ENCODE measurements around the gene CASK.

GRCh38 chrX:41590641-41591040, 332.7 kb downstream of the CASK start:
- TF ChIP-seq POLR2A (IDR thresholded peaks at IDR 0.05), result no peak
- TF ChIP-seq CTCF (IDR thresholded peaks at IDR 0.05), result no peak
- no peak for TF ChIP-seq POLR2AphosphoS5 (IDR thresholded peaks at IDR 0.05)
- TF ChIP-seq EP300 (IDR thresholded peaks at IDR 0.05), result no peak

Measured in upper lobe of left lung (tissue), 4 donors.